ENCODE measurements around the gene PDLIM3. TPM values are rescaled to one million over a fixed set of nuclear protein-coding genes. Genes with fewer than 3 reads are reported as not detected.

Gene PDLIM3
- total RNA-seq, 1 experiment from 2014 or later, result 0.47 TPM

- DNase-seq (no peak), ATAC-seq (no peak)
- Histone ChIP-seq H3K36me3 (ENCODE audit: low read depth, low read length) (no peaks in the 10 kb centered on the region), H4K20me1 (ENCODE audit: low read length) (no peaks in the 10 kb centered on the region), H3K79me2 (ENCODE audit: low read length) (no peaks in the 10 kb centered on the region), H3K4me1 (ENCODE audit: insufficient read depth, low read length) (peaks cover 5% of the 10 kb centered on the region; the same call in 1 of the 2 replicates), H3K9me3 (ENCODE audit: low read length) (no peaks in the 10 kb centered on the region), H3K27ac (ENCODE audit: low read length) (no peak overlapping the region), H3K9me2 (replicated peaks; ENCODE audit: low read length) (no peaks in the 10 kb centered on the region), H3K4me3 (ENCODE audit: low read length) (peak overlapping the region; percentile 73), H3K9ac (ENCODE audit: low read length) (no peak overlapping the region), H3F3A (ENCODE audit: low read length, unreplicated experiment) (no peaks in the 10 kb centered on the region), H3K27me3 (ENCODE audit: low read length) (no peaks in the 10 kb centered on the region), H2AFZ (ENCODE audit: low read length) (peak overlapping the region; percentile 86), H3K4me2 (ENCODE audit: low read length) (peak overlapping the region; percentile 95)
- no TSS peak for BruUV-seq (replicated peaks)
- intact Hi-C loops (cut with micrococcal nuclease), result no loop called here
- TF ChIP-seq EZH2 (IDR thresholded peaks at IDR 0.05; ENCODE audit: low read length, unreplicated experiment), result no peak
- ChIA-PET CTCF (no interaction called here), POLR2A (ENCODE audit: unreplicated experiment) (no interaction called here)
Observed at GRCh38 chr4:185472103-185472542, 63.2 kb downstream of the PDLIM3 start.

- no TSS peak for BruUV-seq (replicated peaks)
- Histone ChIP-seq H3K9ac (ENCODE audit: low read length) (peak within 1 kb of the TSS; percentile 44), H3K9me2 (replicated peaks; ENCODE audit: low read length) (no peaks in the 10 kb centered on the region)
Observed at GRCh38 chr4:185471235-185472102, 63.8 kb downstream of the PDLIM3 start, which contains the start of gene CCDC110. Gene CCDC110, minus strand, starts transcription at chr4:185471733. Its CDS starts 50 bp downstream, at chr4:185471683.

More at GRCh38 chr4:185471235-185472102, 63.8 kb downstream of the PDLIM3 start, which contains the start of gene CCDC110:
- peak; percentile 92 for ATAC-seq
- no peaks in the 10 kb centered on the region for H3F3A ChIP-seq (ENCODE audit: low read length, unreplicated experiment)
- peak within 1 kb of the TSS; percentile 91 for H3K4me3 ChIP-seq (ENCODE audit: low read length)
- DNase-seq, result peak; percentile 76
- H3K27ac ChIP-seq (ENCODE audit: low read length), result no peak within 1 kb of the TSS
- H3K4me2 ChIP-seq (ENCODE audit: low read length), result peak within 1 kb of the TSS; percentile 100
- no peaks in the 10 kb centered on the region for H3K27me3 ChIP-seq (ENCODE audit: low read length)
- intact Hi-C loops (cut with micrococcal nuclease), result loop anchor here (1.0 kb wide), 1 partner anchor 126 kb away; no protein-coding TSS in a partner anchor
- H3K9me3 ChIP-seq (ENCODE audit: low read length), result no peaks in the 10 kb centered on the region
- peak within 1 kb of the TSS; percentile 98 for H2AFZ ChIP-seq (ENCODE audit: low read length)
- H4K20me1 ChIP-seq (ENCODE audit: low read length), result no peaks in the 10 kb centered on the region
- peaks cover 5% of the 10 kb centered on the region; the same call in 1 of the 2 replicates for H3K4me1 ChIP-seq (ENCODE audit: insufficient read depth, low read length)
- POLR2A ChIA-PET (ENCODE audit: unreplicated experiment), result no interaction called here
- TF ChIP-seq EZH2 (IDR thresholded peaks at IDR 0.05; ENCODE audit: low read length, unreplicated experiment) (no peak), CTCF (conservative IDR thresholded peaks at IDR 0.05; ENCODE audit: low read depth, low read length) (peak; percentile 42; the same call in 1 of the 2 replicates), EZH2phosphoT487 (IDR thresholded peaks at IDR 0.05; ENCODE audit: borderline replicate concordance, low read length) (no peak)
- no peaks in the 10 kb centered on the region for H3K36me3 ChIP-seq (ENCODE audit: low read depth, low read length)
- CTCF ChIA-PET, result no interaction called here
- no peaks in the 10 kb centered on the region for H3K79me2 ChIP-seq (ENCODE audit: low read length)

Data from PC-3 (cell line).